ENCODE results near the gene P2RY13.

P2RY13 gene

DNA sequence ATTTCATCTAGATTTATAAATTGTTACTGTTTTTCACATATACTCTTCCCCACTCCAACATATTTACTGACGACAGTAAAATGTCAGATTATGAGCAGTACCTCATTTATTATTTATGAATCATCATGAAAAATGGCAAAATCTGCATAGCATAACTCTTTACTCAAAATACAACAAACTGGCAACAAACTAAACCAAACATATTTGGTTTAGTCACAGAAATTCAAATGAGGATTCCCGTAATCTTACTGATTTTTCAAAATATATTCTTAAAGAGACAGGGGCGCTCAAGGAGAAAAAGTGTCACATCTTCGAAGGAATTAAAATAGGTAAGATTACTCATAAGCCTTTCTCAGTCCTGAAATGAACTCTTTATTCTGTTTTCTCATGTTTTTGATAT, 9.7 kb downstream of the P2RY13 start:
- no peak overlapping the region for H3K4me3 ChIP-seq (ENCODE audit: low read length)
- peaks cover 21% of the 10 kb centered on the region for H3K4me1 ChIP-seq (ENCODE audit: insufficient read depth, low read length)
- no peaks in the 10 kb centered on the region for H3K9me3 ChIP-seq (ENCODE audit: insufficient read depth, low read depth, low read length)
- H3K9ac ChIP-seq (ENCODE audit: low read depth, low read length), result no peak overlapping the region
- H3K27me3 ChIP-seq (ENCODE audit: insufficient read depth, low read length), result no peaks in the 10 kb centered on the region
- no peaks in the 10 kb centered on the region for H3K36me3 ChIP-seq (ENCODE audit: insufficient read depth, low read depth, low read length)
- H3K27ac ChIP-seq (ENCODE audit: low read length), result no peak overlapping the region

DNA sequence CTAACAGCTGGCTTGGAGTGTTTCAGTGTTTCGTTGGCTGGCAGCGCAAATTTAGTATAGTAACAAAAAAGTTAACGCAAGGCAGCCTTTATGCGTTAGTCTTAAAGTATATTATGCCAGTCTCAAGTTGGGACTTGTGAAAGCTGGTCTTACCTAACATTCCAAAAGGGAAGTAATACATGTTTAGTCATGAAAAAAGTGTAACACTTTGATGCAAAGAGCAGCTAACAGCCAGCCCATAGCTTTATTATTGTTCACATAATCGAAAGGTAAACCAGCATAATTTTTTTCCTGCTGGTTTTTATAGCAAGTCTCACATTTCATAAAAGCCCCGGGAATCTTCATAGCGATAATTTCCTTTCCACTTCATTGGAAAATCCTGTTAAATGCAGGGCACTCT, 10.4 kb downstream of the P2RY13 start:
- Histone ChIP-seq H3K9me3 (ENCODE audit: insufficient read depth, low read depth, low read length) (no peaks in the 10 kb centered on the region), H3K9ac (ENCODE audit: low read depth, low read length) (no peak overlapping the region), H3K4me3 (ENCODE audit: low read length) (no peak overlapping the region), H3K36me3 (ENCODE audit: insufficient read depth, low read depth, low read length) (no peaks in the 10 kb centered on the region), H3K27me3 (ENCODE audit: insufficient read depth, low read length) (no peaks in the 10 kb centered on the region), H3K27ac (ENCODE audit: low read length) (no peak overlapping the region), H3K4me1 (ENCODE audit: insufficient read depth, low read length) (peaks cover 26% of the 10 kb centered on the region)

DNA sequence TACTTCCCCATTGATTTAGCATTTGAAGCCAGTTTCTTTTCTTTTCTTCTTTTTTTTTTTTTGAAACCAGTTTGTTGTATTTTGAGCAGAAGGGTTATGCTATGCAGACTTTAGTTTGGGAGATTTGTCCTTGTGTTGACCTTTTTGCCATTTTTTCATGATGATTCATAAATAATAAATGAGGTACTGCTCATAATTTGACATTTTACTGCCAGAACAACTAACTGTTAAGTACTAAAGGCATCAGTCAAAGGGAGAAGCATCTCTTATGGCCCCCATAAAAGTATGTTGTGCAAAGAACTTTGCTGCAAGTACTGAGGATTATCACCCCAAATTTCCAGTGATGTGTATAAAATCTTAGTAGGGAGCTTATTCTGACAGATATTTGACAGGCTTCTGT, 11.0 kb downstream of the P2RY13 start:
- Histone ChIP-seq H3K27ac (ENCODE audit: low read length) (no peak overlapping the region), H3K36me3 (ENCODE audit: insufficient read depth, low read depth, low read length) (no peaks in the 10 kb centered on the region), H3K4me3 (ENCODE audit: low read length) (no peak overlapping the region), H3K9me3 (ENCODE audit: insufficient read depth, low read depth, low read length) (no peaks in the 10 kb centered on the region), H3K27me3 (ENCODE audit: insufficient read depth, low read length) (no peaks in the 10 kb centered on the region), H3K9ac (ENCODE audit: low read depth, low read length) (no peak overlapping the region), H3K4me1 (ENCODE audit: insufficient read depth, low read length) (peaks cover 26% of the 10 kb centered on the region)

DNA sequence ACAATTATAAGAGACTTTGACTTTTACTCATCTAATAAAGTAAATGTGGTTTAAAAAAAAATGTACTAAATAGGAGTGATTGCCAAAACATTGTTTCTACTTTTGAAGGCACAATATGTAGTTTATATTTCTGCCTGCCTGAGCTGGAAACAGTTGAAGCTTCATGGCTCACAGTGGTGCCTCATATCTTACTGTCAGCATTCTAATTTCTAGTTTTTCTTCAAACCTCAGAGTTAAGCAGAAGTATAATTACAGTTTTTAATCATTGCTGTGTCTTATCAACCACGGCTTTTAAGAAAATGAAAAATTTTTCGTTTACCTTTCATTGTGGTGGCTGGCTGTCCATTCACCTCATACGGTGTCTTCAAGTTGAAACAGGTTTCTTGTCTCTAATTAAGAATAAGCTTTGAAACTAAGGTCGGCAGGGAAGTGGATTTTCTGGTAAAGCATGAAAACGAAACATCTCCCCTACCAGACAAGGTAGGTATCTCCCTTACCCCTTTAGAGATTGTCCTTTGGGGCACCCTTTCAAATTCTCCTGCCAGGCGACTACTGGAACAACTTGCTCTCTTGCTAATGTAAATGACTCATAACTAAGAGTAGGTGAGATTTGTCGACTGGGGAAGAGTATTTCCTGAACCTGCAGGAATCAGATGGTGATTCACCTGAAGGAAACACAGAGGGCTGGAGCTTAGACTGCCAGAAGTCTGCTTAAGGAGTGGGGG, 12.9 kb downstream of the P2RY13 start, which contains the start of gene GPR87:
GPR87 (minus strand) TSS at position 554 of the 725 bp plus-strand sequence. CDS start 16,720 bp downstream, outside the sequence.
- Histone ChIP-seq H3K9me3 (ENCODE audit: insufficient read depth, low read depth, low read length) (no peaks in the 10 kb centered on the region), H3K36me3 (ENCODE audit: insufficient read depth, low read depth, low read length) (no peaks in the 10 kb centered on the region), H3K4me1 (ENCODE audit: insufficient read depth, low read length) (peaks cover 30% of the 10 kb centered on the region), H3K9ac (ENCODE audit: low read depth, low read length) (no peak within 1 kb of the TSS), H3K4me3 (ENCODE audit: low read length) (no peak within 1 kb of the TSS), H3K27ac (ENCODE audit: low read length) (peak within 1 kb of the TSS; percentile 67), H3K27me3 (ENCODE audit: insufficient read depth, low read length) (no peaks in the 10 kb centered on the region)

DNA sequence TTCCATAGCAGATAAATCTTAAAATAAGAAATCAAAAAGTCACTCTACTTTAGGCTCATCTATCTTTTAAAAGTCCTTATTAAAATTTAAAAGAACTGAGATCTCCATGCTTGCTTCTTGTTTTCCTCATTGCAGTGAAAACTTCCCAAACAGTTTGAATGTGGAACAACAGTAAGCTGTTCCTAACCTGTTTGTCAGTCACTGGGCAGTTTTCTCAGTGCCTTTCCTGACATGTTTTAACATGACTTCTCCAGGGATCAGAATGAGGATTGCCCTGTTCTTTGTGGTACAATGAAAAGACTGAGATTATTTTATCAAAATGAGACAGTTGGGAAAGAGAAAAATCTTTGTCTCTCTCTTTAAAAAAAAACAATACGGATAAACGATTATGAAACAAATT, 13.5 kb downstream of the P2RY13 start:
- peaks cover 30% of the 10 kb centered on the region for H3K4me1 ChIP-seq (ENCODE audit: insufficient read depth, low read length)
- H3K27me3 ChIP-seq (ENCODE audit: insufficient read depth, low read length), result no peaks in the 10 kb centered on the region
- no peak overlapping the region for H3K4me3 ChIP-seq (ENCODE audit: low read length)
- no peak overlapping the region for H3K9ac ChIP-seq (ENCODE audit: low read depth, low read length)
- H3K27ac ChIP-seq (ENCODE audit: low read length), result no peak overlapping the region
- no peaks in the 10 kb centered on the region for H3K36me3 ChIP-seq (ENCODE audit: insufficient read depth, low read depth, low read length)
- no peaks in the 10 kb centered on the region for H3K9me3 ChIP-seq (ENCODE audit: insufficient read depth, low read depth, low read length)

DNA sequence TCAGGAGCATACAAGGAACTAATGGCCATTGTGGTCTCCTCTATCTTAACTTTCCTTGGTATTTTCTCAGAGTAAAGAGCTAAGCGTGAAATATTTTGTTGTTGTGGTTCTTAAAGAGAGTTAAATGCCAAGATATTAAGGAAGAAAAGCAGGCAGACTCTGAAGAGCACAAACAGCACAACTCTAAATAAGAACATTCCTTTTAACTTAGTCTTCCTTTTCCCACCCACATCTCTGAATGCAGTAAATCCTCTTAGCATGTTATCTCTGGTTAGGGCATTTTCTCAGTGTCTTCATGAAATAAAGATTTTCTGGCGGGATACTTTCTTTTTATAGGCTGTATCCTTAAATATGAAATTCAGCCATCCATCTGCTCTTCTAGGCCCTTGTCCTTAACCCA, 14.2 kb downstream of the P2RY13 start:
- H3K4me1 ChIP-seq (ENCODE audit: insufficient read depth, low read length), result peaks cover 30% of the 10 kb centered on the region
- no peak overlapping the region for H3K9ac ChIP-seq (ENCODE audit: low read depth, low read length)
- H3K27ac ChIP-seq (ENCODE audit: low read length), result no peak overlapping the region
- H3K36me3 ChIP-seq (ENCODE audit: insufficient read depth, low read depth, low read length), result no peaks in the 10 kb centered on the region
- H3K27me3 ChIP-seq (ENCODE audit: insufficient read depth, low read length), result no peaks in the 10 kb centered on the region
- H3K4me3 ChIP-seq (ENCODE audit: low read length), result no peak overlapping the region
- H3K9me3 ChIP-seq (ENCODE audit: insufficient read depth, low read depth, low read length), result no peaks in the 10 kb centered on the region

DNA sequence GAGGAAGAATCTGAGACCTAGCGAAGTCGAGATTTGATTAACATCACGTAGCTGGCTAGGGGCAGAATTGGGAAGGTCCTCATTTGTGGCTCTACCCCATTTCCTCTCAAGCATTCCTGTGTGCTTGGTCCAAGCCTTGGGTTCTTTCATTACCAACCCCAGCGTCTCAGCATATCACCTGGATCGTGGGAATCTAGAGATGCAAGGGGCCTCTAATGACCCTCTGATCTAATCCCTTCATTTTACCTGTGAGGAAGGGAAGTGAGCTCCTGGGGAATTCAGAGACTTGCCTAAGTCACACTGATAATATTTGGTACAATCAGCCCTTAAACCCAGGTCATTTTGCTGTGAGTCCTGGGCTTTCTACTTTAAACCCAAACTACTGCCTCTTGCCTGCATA, 14.8 kb downstream of the P2RY13 start:
- Histone ChIP-seq H3K9me3 (ENCODE audit: insufficient read depth, low read depth, low read length) (no peaks in the 10 kb centered on the region), H3K27me3 (ENCODE audit: insufficient read depth, low read length) (no peaks in the 10 kb centered on the region), H3K27ac (ENCODE audit: low read length) (no peak overlapping the region), H3K4me1 (ENCODE audit: insufficient read depth, low read length) (peaks cover 30% of the 10 kb centered on the region), H3K36me3 (ENCODE audit: insufficient read depth, low read depth, low read length) (no peaks in the 10 kb centered on the region), H3K9ac (ENCODE audit: low read depth, low read length) (no peak overlapping the region), H3K4me3 (ENCODE audit: low read length) (no peak overlapping the region)

DNA sequence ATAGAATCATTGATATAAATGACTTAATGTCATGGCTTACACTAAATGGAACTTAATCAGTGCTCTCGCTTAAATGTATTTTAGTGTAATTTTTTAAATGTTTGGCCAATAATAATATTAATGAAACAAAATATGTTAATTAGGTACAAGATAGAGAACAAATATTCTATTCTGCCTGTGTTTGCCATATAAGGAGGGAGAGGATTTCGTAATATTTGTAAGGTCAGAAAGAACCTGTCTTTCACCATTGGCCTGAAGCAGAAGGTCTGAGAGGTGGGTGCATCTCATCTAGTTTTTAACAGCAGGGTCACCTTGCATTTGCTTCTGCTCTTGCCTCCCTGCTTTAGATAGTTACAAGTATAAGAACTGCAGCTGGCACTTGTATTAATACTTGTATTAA, 15.2 kb downstream of the P2RY13 start:
- Histone ChIP-seq H3K4me1 (ENCODE audit: insufficient read depth, low read length) (peaks cover 30% of the 10 kb centered on the region), H3K27me3 (ENCODE audit: insufficient read depth, low read length) (no peaks in the 10 kb centered on the region), H3K4me3 (ENCODE audit: low read length) (no peak overlapping the region), H3K36me3 (ENCODE audit: insufficient read depth, low read depth, low read length) (no peaks in the 10 kb centered on the region), H3K9me3 (ENCODE audit: insufficient read depth, low read depth, low read length) (no peaks in the 10 kb centered on the region), H3K27ac (ENCODE audit: low read length) (no peak overlapping the region), H3K9ac (ENCODE audit: low read depth, low read length) (no peak overlapping the region)

DNA sequence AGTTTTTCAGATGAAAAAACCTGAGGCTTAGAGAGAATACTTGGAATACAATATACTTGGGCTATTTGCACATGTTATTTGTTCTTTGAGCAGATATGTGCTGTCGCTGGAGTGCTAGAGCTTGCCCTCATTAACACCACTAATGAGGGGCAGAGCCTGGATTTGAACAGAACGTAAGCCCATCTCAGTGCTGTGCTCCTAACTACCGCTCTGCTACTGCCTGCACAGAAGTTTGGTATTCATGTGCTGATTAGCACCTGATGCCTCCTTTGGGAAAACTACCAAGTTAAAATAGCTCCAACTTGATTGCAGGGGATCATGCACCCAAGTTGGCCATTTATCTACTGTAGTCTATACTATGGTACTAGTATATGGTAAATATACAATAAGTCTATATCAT, 16.4 kb downstream of the P2RY13 start:
- H3K4me1 ChIP-seq (ENCODE audit: insufficient read depth, low read length), result peaks cover 22% of the 10 kb centered on the region
- no peak overlapping the region for H3K4me3 ChIP-seq (ENCODE audit: low read length)
- no peaks in the 10 kb centered on the region for H3K36me3 ChIP-seq (ENCODE audit: insufficient read depth, low read depth, low read length)
- no peaks in the 10 kb centered on the region for H3K9me3 ChIP-seq (ENCODE audit: insufficient read depth, low read depth, low read length)
- H3K27ac ChIP-seq (ENCODE audit: low read length), result no peak overlapping the region
- no peaks in the 10 kb centered on the region for H3K27me3 ChIP-seq (ENCODE audit: insufficient read depth, low read length)
- H3K9ac ChIP-seq (ENCODE audit: low read depth, low read length), result no peak overlapping the region

DNA sequence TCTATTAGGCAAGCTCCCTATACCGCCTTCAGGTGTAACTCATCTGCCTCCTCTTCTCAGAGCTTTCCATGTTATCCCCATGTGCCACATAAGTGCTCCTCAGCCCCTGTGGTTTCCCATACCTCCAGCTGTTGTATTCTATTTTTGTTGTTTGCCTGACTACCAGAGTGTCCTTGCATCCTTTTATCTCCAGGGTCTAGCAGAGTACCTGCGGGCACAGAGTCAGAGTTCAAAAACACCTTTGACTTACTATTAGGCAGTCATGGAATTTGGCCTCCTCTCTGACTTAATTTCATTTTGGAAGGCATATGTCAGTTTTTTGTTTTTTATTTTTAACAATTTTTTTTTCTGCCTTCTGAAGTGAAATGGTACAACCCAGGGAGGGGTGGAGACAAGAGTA, 19.8 kb downstream of the P2RY13 start:
- H3K9ac ChIP-seq (ENCODE audit: low read depth, low read length), result no peak overlapping the region
- no peaks in the 10 kb centered on the region for H3K9me3 ChIP-seq (ENCODE audit: insufficient read depth, low read depth, low read length)
- no peaks in the 10 kb centered on the region for H3K27me3 ChIP-seq (ENCODE audit: insufficient read depth, low read length)
- peaks cover 42% of the 10 kb centered on the region for H3K4me1 ChIP-seq (ENCODE audit: insufficient read depth, low read length)
- H3K4me3 ChIP-seq (ENCODE audit: low read length), result no peak overlapping the region
- H3K27ac ChIP-seq (ENCODE audit: low read length), result no peak overlapping the region
- H3K36me3 ChIP-seq (ENCODE audit: insufficient read depth, low read depth, low read length), result no peaks in the 10 kb centered on the region

DNA sequence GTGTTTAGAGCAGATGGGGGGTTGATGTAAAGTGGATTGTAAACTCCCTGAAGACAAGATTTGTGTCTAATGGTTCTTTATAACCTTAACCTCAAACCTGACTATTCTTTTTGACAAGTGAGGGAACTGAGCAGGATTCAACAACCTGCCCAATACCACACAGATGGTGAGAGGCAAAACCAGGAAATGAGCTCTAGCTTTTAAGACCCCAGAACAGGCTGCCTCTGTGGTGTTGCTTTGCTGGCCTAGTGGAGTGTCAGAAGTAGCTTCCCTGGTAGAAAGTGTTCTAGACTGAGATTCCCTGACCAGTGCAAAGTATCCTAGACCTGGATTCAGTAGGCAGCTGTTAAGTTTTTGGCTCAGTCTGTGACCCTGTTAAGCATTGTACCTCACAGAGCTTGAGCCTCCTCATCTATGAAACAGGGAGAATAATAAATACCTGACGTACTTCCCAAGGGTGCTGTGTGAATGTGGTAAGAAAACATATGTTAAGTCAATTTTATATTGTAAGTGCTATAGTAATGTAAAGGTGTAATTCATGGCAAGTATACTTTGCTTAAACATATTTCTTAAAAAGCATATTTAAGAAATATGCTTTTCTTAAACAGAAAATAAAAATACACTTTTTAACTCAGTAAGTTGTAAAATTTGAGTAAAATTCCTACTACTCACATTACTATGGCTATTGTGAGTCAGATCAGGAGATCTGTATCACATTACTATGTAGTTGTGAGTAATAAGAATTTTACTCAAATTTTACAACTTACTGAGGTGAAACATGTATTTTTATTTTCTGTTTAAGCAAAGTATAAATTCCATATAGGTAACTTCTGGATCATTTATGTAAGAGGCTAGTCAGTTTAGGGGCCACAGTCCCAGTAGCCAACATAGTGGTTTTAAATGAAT, 21.5 kb downstream of the P2RY13 start:
- Histone ChIP-seq H3K36me3 (ENCODE audit: insufficient read depth, low read depth, low read length) (no peaks in the 10 kb centered on the region), H3K27ac (ENCODE audit: low read length) (no peak overlapping the region), H3K4me1 (ENCODE audit: insufficient read depth, low read length) (peaks cover 37% of the 10 kb centered on the region)

DNA sequence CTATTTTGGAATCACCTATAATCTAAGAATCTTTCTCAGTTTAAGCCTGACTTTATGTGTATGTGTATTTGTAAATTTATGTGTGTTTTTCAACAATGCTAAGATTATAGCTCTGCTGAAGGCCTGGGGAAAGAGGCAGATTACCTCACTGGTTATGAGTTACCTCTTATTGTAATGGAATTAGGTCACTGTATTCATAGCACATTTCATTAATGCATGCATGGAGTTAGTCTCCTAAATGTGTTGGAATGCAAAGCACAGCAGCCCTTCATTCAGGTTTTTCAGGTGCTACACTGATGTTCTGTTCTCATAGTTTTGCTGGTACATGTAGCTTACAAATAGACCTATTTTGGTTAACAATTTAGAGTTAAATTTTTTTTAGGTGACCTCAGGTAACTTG, 22.2 kb downstream of the P2RY13 start:
- Histone ChIP-seq H3K4me3 (ENCODE audit: low read length) (no peak overlapping the region), H3K9ac (ENCODE audit: low read depth, low read length) (peak overlapping the region; percentile 10; the same call in 1 of the 2 replicates), H3K36me3 (ENCODE audit: insufficient read depth, low read depth, low read length) (no peaks in the 10 kb centered on the region), H3K4me1 (ENCODE audit: insufficient read depth, low read length) (peaks cover 34% of the 10 kb centered on the region), H3K27me3 (ENCODE audit: insufficient read depth, low read length) (no peaks in the 10 kb centered on the region), H3K9me3 (ENCODE audit: insufficient read depth, low read depth, low read length) (no peaks in the 10 kb centered on the region), H3K27ac (ENCODE audit: low read length) (no peak overlapping the region)

More for the DNA sequence above, 21.5 kb downstream of the P2RY13 start:
- H3K4me3 ChIP-seq (ENCODE audit: low read length), result no peak overlapping the region
- H3K9me3 ChIP-seq (ENCODE audit: insufficient read depth, low read depth, low read length), result no peaks in the 10 kb centered on the region
- no peaks in the 10 kb centered on the region for H3K27me3 ChIP-seq (ENCODE audit: insufficient read depth, low read length)
- peak overlapping the region; percentile 10; the same call in 1 of the 2 replicates for H3K9ac ChIP-seq (ENCODE audit: low read depth, low read length)
